CD4-positive, alpha-beta T cell (primary cell): ENCODE results near the gene PLA2G10. TPM values are rescaled to one million over a fixed set of nuclear protein-coding genes. Genes with fewer than 3 reads are reported as not detected.
"Not testable (repeated sequence)": the region's sequence is repeated elsewhere in the genome, so short reads cannot be mapped to it uniquely, and the experiment has no call there.

Experiments used
- ATAC-seq: fragments of 200-7000 bp; cut with Tn5 transposase; one replicate; pipeline ENCODE4 v1.10.0; 2022; ENCODE audit warnings: mild to moderate bottlenecking; ENCODE audit not compliant: poor library complexity
- CTCF ChIA-PET: fragments of 350-600 bp; sonication (Branson Sonifier 250); formaldehyde crosslinking; loops from one replicate; lab custom pipeline; 2021; ENCODE audit warnings: antibody characterized with exemption, inconsistent platforms; lab: Charles Lee
- POLR2A ChIA-PET: fragments of 350-600 bp; sonication (Branson Sonifier 250); formaldehyde crosslinking; loops from one replicate; lab custom pipeline; 2021; ENCODE audit warnings: antibody characterized with exemption, inconsistent platforms; lab: Charles Lee
- DNase-seq, 14 experiments: peaks; one replicate each; pipeline ENCODE4 v3.0.0-alpha.2; 2013 to 2020; ENCODE audit warnings: mixed read lengths in 2 of 14
- H3K27ac ChIP-seq, 2 donors: one replicate each; pipeline versions ENCODE4 v1.5.1 to v1.7.0; 2013; ENCODE audit warnings: low read length in 2 of 2, low read depth in 1 of 2, mild to moderate bottlenecking in 1 of 2
- H3K27me3 ChIP-seq, 2 experiments: 1 replicate in 1 of 2; 2 replicates in 1 of 2; pipeline versions ENCODE4 v1.6.1 to v1.7.0; 2013; ENCODE audit warnings: low read length in 2 of 2, control low read depth in 1 of 2, mild to moderate bottlenecking in 1 of 2, moderate library complexity in 1 of 2; ENCODE audit not compliant: insufficient read depth in 2 of 2, control insufficient read depth in 1 of 2
- H3K36me3 ChIP-seq: one replicate; pipeline ENCODE4 v1.6.1; 2013; ENCODE audit warnings: low read length, control low read depth; ENCODE audit not compliant: insufficient read depth
- H3K4me1 ChIP-seq: one replicate; pipeline ENCODE4 v1.6.1; 2013; ENCODE audit warnings: low read length, control low read depth; ENCODE audit not compliant: insufficient read depth
- H3K4me3 ChIP-seq: one replicate; pipeline ENCODE4 v1.5.1; 2013; ENCODE audit warnings: mild to moderate bottlenecking, low read length, moderate library complexity
- H3K9me3 ChIP-seq, 2 experiments: 1 replicate in 1 of 2; 2 replicates in 1 of 2; pipeline versions ENCODE4 v1.6.1 to v1.7.0; 2013; ENCODE audit warnings: low read length in 2 of 2, mild to moderate bottlenecking in 2 of 2, control low read depth in 1 of 2, moderate library complexity in 1 of 2; ENCODE audit not compliant: control insufficient read depth in 1 of 2, insufficient read depth in 1 of 2
- H3K27ac Mint-ChIP-seq: one replicate; pipeline ENCODE4 v1.8.0; 2020; ENCODE audit warnings: mixed read lengths
- H3K27me3 Mint-ChIP-seq: one replicate; pipeline ENCODE4 v1.8.0; 2021; ENCODE audit warnings: mixed read lengths
- H3K36me3 Mint-ChIP-seq: one replicate; pipeline ENCODE4 v1.8.0; 2021; ENCODE audit warnings: low read depth, mixed read lengths
- H3K4me1 Mint-ChIP-seq: one replicate; pipeline ENCODE4 v1.8.0; 2021; ENCODE audit warnings: low read depth, mixed read lengths
- H3K4me3 Mint-ChIP-seq: one replicate; pipeline ENCODE4 v1.8.0; 2020; ENCODE audit warnings: mild to moderate bottlenecking, mixed read lengths
- H3K9me3 Mint-ChIP-seq: one replicate; pipeline ENCODE4 v1.8.0; 2020; ENCODE audit warnings: mixed read lengths
- intact Hi-C, 2 experiments: fragments of 100-400 bp; cut with DNase I in 1 of 2; cut with micrococcal nuclease in 1 of 2; formaldehyde crosslinking; loops; one replicate each; pipeline versions ENCODE4 v1.15.1 to v1.9.0; 2023 to 2025; cut with DNase I, micrococcal nuclease
- total RNA-seq, 174 experiments: library from RNA in 2 of 174; stranded (reverse) in 2 of 174; gene quantifications; one replicate each; pipeline ENCODE4 v1.2.3 and lab custom pipeline; 2021 to 2026
- TF ChIP-seq, protein P1 (sequence below): fragments of 200-600 bp; IDR thresholded peaks from one replicate; pipeline ENCODE4 v1.8.0; 2022; ENCODE audit warnings: antibody characterized with exemption, mild to moderate bottlenecking

The PLA2G10 gene
- total RNA-seq, 2 experiments from 2014 or later = not detected

DNA sequence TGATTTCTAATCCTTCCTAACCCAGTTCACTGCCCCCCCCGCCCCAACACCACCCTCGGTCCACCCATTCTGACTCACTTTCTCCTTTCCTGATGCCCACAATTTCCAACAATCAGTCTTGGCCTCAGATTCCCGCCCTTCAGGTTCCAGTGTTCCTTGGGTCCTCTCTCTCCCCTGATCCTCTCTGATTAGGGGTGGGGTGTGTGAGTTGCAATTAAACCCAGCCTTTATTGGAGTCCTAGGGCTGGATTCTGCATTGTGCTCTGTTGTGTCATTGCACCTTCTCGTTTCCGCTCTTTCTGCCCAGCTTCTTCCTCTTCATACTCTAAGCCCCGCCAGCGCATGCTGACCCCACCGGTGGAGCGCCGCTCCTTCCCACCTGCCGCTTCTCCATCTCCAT is 8.6 kb upstream of the PLA2G10 start:
- H3K4me1 Mint-ChIP-seq, H3K27ac ChIP-seq, H3K36me3 Mint-ChIP-seq, H3K27me3 Mint-ChIP-seq, H3K36me3 ChIP-seq, ATAC-seq, DNase-seq, POLR2A ChIA-PET, H3K9me3 Mint-ChIP-seq, H3K27me3 ChIP-seq, H3K27ac Mint-ChIP-seq, H3K4me3 ChIP-seq, CTCF ChIA-PET, H3K4me1 ChIP-seq, H3K4me3 Mint-ChIP-seq, intact Hi-C loops, H3K9me3 ChIP-seq: not testable (repeated sequence)

DNA sequence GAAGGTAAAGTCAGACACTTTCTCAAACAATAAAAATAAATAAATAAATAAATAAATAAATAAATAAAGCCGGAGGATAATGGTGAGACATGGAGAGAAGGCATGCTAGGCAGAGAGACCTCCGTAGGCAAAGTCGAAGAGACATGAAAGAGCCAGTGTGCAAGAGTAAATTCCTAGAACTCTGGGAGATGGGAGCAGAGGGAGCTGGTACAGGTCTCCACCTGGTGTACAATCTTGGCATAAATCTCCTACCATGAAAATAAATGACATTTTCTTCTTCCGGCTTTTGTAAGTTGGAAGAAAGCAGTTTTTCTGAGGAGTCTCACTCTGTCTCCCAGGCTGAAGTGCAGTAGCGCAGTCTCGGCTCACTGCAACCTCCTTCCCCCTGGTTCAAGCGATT is 7.8 kb upstream of the PLA2G10 start:
- H3K4me3 Mint-ChIP-seq, ATAC-seq, H3K36me3 Mint-ChIP-seq, DNase-seq, H3K36me3 ChIP-seq, H3K27me3 ChIP-seq, H3K4me3 ChIP-seq, H3K27me3 Mint-ChIP-seq, H3K4me1 Mint-ChIP-seq, H3K9me3 Mint-ChIP-seq, CTCF ChIA-PET, H3K4me1 ChIP-seq, H3K9me3 ChIP-seq, intact Hi-C loops, POLR2A ChIA-PET, H3K27ac ChIP-seq, H3K27ac Mint-ChIP-seq: not testable (repeated sequence)

DNA sequence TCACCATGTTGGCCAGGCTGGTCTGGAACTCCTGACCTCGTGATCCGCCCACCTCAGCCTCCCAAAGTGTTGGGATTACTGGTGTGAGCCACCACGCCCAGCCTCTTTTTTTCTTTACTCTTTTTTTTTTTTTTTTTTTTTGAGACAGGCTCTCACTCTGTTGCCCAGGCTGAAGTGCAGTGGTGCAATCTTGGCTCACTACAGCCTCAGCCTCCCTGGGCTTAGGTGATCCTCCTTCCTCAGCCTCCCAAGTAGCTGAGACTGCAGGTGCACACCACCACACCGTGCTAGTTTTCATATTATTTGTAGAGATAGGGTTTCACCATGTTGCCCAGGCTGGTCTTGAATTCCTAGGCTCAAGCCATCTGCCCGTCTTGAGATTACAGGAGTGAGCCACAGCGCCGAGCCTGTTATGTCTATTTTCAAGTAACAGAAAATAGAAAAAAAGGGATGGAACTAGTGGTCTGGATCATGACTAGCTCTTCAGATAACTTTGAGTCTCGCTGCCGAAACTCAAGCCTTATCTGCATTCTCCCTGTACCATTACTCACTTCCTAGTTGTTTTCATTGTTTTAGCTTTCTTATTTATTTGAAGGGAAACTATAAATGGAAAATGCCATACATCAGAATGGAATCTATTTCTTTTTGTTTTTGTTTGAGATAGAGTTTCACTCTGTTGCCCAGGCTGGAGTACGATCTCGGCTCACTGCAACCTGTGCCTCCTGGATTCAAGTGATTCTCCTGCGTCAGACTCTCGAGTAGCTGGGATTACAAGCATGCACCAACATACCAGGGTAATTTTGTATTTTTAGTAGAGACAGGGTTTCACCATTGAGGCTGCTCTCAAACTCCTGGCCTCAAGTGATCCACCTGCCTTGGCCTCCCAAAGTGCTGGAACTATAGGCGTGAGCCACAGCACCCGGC is 8.0 kb downstream of the PLA2G10 start:
- H3K36me3 Mint-ChIP-seq, intact Hi-C loops, H3K27ac Mint-ChIP-seq, CTCF ChIA-PET, DNase-seq, H3K9me3 Mint-ChIP-seq, ATAC-seq, H3K4me1 Mint-ChIP-seq, H3K4me1 ChIP-seq, H3K27me3 Mint-ChIP-seq, H3K4me3 Mint-ChIP-seq, H3K36me3 ChIP-seq, POLR2A ChIA-PET, H3K4me3 ChIP-seq, H3K9me3 ChIP-seq, H3K27me3 ChIP-seq, H3K27ac ChIP-seq: not testable (repeated sequence)

DNA sequence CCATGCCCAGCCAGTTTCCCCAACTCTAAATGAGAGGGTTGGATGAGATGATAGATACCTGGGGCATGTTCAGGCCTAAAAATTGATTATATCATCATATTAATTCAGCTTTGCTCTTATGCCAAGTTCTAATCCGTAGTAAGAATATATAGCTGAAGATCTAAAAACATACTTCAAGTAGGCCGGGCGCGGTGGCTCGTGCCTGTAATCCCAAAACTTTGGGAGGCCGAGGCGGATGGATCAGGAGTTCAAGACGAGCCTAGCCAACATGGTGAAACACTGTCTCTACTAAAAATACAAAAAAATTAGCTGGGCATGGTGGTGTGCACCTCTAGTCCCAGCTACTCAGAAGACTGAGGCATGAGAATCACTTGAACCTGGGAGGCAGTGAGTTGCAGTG is 12.0 kb downstream of the PLA2G10 start:
- peaks cover 9% of the 10 kb centered on the region for H3K27me3 Mint-ChIP-seq
- DNase-seq (no peak), ATAC-seq (no peak)
- TF ChIP-seq, protein P1, sequence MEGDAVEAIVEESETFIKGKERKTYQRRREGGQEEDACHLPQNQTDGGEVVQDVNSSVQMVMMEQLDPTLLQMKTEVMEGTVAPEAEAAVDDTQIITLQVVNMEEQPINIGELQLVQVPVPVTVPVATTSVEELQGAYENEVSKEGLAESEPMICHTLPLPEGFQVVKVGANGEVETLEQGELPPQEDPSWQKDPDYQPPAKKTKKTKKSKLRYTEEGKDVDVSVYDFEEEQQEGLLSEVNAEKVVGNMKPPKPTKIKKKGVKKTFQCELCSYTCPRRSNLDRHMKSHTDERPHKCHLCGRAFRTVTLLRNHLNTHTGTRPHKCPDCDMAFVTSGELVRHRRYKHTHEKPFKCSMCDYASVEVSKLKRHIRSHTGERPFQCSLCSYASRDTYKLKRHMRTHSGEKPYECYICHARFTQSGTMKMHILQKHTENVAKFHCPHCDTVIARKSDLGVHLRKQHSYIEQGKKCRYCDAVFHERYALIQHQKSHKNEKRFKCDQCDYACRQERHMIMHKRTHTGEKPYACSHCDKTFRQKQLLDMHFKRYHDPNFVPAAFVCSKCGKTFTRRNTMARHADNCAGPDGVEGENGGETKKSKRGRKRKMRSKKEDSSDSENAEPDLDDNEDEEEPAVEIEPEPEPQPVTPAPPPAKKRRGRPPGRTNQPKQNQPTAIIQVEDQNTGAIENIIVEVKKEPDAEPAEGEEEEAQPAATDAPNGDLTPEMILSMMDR = no peak
- Histone ChIP-seq H3K4me1 (no peaks in the 10 kb centered on the region), H3K9me3 (no peaks in the 10 kb centered on the region), H3K27ac (no peak overlapping the region), H3K4me3 (no peak overlapping the region), H3K27me3 (peaks cover 0 to 2% of the 10 kb centered on the region in 2 experiments), H3K36me3 (no peaks in the 10 kb centered on the region)
- H3K27ac Mint-ChIP-seq = no peak overlapping the region
- H3K4me3 Mint-ChIP-seq = no peak overlapping the region
- no peaks in the 10 kb centered on the region for H3K9me3 Mint-ChIP-seq
- no peaks in the 10 kb centered on the region for H3K4me1 Mint-ChIP-seq
- ChIA-PET CTCF (no interaction called here), POLR2A (no interaction called here)
- intact Hi-C loops = no loop called here
- H3K36me3 Mint-ChIP-seq = no peaks in the 10 kb centered on the region
